ENCODE results near the gene DNAAF5.

GRCh38 chr7:693280-693679 lies 33.2 kb upstream of the DNAAF5 start:
- TF ChIP-seq, protein P1, sequence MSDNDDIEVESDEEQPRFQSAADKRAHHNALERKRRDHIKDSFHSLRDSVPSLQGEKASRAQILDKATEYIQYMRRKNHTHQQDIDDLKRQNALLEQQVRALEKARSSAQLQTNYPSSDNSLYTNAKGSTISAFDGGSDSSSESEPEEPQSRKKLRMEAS (IDR thresholded peaks at IDR 0.05) = no peak
- TF ChIP-seq NFIC (IDR thresholded peaks at IDR 0.05) (no peak), TCF12 (IDR thresholded peaks at IDR 0.05; ENCODE audit: low read depth) (no peak), RAD21 (IDR thresholded peaks at IDR 0.05; ENCODE audit: low read depth) (no peak), EP300 (IDR thresholded peaks at IDR 0.05; ENCODE audit: borderline replicate concordance) (no peak), ZBTB7A (IDR thresholded peaks at IDR 0.05; ENCODE audit: low read depth) (no peak)
